ENCODE results near the gene HYPK.
A peak's percentile ranks its signal among the peaks of the same experiment; 100 is the strongest.

HYPK gene, protein sequence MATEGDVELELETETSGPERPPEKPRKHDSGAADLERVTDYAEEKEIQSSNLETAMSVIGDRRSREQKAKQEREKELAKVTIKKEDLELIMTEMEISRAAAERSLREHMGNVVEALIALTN

DNA sequence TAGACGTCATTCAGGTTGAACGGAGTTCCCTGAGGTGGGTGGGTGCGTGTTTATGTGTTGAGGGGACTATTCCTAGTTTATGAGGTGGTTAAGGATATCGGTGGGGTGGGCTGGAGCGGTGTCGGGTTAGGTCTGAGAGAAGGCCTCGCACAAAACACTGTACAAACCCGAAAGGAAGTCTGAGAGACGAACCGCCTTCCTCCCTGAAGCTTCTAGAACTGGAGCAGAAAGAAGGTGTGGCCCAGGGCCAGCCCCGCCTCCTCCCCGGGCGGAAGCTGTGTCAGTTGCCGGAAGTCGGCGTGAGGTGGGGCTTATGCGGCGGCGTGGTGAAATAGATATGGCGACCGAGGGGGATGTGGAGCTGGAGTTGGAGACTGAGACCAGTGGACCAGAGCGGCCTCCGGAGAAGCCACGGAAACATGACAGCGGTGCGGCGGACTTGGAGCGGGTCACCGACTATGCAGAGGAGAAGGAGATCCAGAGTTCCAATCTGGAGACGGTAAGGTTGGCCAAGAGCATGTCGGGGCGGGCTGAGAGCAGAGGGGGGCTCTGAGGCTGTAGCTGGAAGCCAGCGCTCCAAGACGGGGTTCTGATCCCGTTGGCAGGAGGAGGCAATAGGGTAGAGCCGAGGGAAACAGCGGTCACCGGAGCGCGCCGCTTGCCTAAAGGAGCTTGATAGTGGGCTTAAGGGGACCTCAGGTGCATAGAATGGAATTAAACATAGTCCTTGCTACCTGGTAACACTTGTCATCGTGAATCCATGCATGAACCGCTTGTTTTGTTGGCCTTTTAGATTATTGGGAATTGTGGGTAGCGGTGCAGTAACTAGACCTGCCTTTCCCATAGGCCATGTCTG, at the start of gene HYPK:
Gene HYPK, plus strand, starts transcription at position 314 of the 856 bp plus-strand sequence. Its CDS starts 24 bp downstream, at position 338.
- peak; percentile 52; the same call in 1 of the 2 replicates for TF ChIP-seq POLR2A (IDR thresholded peaks at IDR 0.05; ENCODE audit: low read depth, low read length)
- no peak for FAIRE-seq
- DNase-seq (ENCODE audit: insufficient read length, low spot score) = peak; percentile 56

DNA sequence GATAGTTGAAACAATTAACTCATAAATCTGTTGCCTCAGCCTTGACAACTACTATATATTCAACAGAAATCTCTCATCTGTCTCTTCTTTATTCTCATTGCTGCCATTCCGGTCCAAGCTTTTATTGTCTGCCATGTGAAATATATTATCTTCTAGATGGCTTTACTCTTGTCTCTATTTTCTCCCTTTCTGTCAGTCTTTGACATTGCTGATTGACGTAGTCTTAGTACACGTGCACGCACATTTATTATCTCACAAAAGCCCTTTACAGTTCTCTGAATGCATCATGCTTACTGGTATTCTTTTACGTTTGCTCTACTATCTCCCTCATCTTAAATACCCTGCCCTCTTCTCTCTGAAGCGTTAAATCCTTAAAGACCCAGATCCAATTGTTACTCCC, 48.5 kb upstream of the HYPK start:
- DNase-seq (ENCODE audit: insufficient read length, low spot score) (no peak), FAIRE-seq (no peak)
- no peak for TF ChIP-seq POLR2A (IDR thresholded peaks at IDR 0.05; ENCODE audit: low read depth, low read length)

DNA sequence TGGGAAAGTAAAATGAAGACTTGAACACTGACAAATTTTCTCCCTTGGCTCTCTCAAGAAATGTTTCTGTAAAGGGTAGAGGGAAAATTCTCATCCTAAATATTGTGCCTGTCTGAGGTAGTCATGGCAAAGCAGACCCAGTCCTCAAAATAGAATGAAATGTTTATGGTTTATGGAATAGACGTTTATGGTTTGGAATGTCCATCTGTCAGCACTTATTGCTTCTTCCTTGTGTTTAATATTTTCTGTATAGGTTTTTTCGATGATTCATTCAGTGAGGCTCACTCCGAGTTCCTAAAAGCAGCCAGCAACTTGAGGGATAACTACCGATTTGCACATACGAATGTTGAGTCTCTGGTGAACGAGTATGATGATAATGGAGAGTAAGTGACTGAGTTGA, 37.6 kb upstream of the HYPK start:
- TF ChIP-seq POLR2A (IDR thresholded peaks at IDR 0.05; ENCODE audit: low read depth, low read length) = no peak
- no peak for DNase-seq (ENCODE audit: insufficient read length, low spot score)
- FAIRE-seq = peak; percentile 72

DNA sequence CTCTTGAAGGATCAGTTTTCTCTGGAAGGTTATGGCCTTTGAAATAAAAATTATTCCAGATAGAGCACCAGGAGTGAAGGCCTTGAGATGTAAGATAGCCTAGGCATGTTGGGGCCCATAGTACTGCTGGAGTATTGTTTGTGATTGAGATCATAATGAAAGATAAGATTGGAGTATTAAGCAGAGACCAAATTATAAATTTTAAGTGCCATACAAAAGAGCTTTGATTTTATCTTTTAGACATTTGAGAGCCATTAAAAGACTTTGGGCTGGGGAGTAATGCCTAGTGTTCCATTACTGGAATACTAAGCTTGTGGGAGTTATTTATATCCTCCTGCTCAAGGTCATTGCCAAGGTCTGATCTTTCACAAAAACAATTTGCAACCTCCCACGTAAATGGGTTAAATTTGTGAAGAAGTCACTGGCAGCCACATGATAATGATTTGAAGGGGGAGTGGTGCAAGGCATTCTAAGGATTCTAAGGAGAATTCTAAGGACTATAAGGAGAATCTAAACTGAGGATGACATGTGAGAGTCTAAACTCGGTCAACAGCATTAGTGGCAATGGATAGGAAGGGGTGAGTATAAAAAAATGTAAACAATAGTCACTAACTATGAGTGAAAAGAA, 36.5 kb upstream of the HYPK start:
- DNase-seq (ENCODE audit: insufficient read length, low spot score) (no peak), FAIRE-seq (no peak)
- TF ChIP-seq POLR2A (IDR thresholded peaks at IDR 0.05; ENCODE audit: low read depth, low read length) = no peak

DNA sequence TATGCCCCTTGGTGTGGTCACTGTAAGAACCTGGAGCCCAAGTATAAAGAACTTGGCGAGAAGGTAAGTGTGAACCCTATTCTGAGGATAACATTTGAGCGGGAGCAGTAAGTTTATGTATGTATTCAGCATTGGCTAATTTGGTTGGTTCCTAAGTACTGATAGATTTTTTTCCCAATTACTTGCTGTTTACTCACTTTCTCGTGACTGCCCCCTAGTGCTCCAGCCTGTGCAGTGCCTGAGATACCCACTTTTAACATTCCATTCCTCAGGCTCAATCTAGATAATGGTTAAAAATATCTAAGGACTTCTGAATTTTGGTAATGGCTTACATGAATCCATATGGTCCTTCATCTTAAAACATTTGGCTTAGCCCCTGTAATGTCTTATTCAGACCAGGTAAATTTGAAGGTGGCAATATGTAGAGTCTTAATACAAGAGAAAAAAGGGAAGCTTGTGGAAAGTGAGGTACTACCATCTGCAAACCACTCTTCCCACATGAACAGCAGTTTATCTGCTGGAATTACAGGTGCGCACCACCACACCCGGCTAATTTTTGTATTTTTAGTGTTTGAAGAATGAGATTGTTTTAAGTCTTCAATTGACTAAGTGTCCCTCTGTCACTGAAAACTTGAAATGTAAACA, 30.7 kb upstream of the HYPK start:
- DNase-seq (ENCODE audit: insufficient read length, low spot score) (no peak), FAIRE-seq (peak; percentile 81)
- no peak for TF ChIP-seq POLR2A (IDR thresholded peaks at IDR 0.05; ENCODE audit: low read depth, low read length)

DNA sequence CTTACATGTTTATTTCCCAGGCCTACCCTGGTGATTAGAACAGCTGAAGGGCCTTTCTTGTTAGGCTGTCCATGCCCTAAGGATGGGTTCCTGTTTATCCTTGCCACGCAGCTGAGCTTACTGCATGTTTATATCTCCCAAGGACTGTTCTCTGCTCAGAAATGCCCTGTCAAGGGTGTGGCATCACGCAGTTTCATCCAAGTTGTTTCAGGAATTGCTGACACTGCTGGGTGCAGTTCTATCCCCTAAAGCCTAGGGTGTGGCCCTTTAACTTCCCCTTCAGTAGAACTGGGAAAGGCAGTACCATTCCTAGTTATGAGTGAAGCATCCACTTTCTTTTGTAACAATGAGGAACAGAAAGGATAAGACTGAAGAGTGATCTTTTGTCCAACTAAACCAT, 28.6 kb upstream of the HYPK start:
- no peak for TF ChIP-seq POLR2A (IDR thresholded peaks at IDR 0.05; ENCODE audit: low read depth, low read length)
- FAIRE-seq (no peak), DNase-seq (ENCODE audit: insufficient read length, low spot score) (no peak)

DNA sequence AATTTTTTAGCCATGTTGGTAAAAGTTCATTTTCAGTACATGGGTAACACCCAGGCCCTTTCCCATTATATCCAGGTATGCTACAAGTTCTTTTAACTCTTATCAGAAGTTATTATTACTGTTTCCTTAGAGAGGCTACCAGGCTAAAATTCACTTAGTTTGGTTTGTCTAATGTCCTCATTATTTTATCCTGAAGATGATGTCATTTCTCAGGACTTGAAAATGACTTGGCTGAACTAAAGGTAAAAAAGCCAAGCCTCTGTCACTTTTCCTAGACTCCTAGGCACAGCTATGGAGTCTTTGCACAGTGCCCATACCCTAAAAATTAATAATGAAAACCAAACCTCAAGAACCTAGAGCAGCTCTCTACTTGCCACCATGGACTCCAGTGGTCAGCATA, 27.8 kb upstream of the HYPK start:
- no peak for FAIRE-seq
- no peak for TF ChIP-seq POLR2A (IDR thresholded peaks at IDR 0.05; ENCODE audit: low read depth, low read length)
- DNase-seq (ENCODE audit: insufficient read length, low spot score) = no peak

DNA sequence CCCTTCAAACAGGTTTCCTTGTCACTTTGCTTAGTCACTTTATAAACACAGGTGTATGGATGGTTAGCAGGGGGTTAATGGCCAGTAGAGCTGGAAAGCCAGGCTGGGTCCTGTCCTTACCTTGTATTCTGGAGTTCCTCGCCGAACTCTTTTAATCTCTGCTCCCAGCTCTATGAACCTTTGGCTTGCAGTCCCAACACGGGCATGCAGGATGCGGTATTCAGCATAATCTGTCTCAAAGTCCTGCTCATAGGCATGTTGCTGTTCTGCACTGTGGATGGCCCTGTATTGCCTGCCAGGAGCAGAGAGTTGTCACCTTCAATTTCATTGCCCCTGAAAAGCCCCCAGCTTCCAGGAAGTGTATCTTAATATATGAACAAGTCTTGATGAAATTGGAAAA, 26.3 kb upstream of the HYPK start:
- FAIRE-seq (no peak), DNase-seq (ENCODE audit: insufficient read length, low spot score) (no peak)
- TF ChIP-seq POLR2A (IDR thresholded peaks at IDR 0.05; ENCODE audit: low read depth, low read length) = no peak

DNA sequence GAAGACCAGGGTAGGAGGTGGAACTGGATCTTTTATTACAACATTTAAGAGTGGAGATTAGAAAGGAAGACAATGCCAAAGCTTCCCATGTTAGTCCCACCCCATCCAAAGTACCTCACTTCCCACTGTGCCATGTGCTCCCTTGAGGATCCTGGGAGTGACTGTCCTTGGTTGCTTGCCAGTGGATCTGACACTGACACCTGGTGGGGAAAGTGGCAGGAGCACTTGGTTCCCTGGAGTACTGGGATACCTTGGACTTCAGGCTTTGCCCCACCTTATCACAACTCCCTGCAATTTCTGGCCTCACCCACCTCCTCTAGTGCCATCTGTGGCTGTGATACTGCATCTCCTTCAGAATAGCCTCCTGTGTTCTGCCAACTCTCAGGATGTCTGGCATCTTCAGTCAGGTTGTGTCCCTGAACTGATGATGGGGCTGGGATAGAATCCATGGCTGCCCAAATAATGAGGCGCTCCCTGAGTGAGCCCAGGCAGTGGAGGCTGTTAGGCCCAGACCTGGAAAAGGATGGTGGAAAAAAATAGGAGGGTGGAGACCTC, 24.9 kb upstream of the HYPK start:
- no peak for TF ChIP-seq POLR2A (IDR thresholded peaks at IDR 0.05; ENCODE audit: low read depth, low read length)
- peak; percentile 43 for FAIRE-seq
- DNase-seq (ENCODE audit: insufficient read length, low spot score) = no peak

DNA sequence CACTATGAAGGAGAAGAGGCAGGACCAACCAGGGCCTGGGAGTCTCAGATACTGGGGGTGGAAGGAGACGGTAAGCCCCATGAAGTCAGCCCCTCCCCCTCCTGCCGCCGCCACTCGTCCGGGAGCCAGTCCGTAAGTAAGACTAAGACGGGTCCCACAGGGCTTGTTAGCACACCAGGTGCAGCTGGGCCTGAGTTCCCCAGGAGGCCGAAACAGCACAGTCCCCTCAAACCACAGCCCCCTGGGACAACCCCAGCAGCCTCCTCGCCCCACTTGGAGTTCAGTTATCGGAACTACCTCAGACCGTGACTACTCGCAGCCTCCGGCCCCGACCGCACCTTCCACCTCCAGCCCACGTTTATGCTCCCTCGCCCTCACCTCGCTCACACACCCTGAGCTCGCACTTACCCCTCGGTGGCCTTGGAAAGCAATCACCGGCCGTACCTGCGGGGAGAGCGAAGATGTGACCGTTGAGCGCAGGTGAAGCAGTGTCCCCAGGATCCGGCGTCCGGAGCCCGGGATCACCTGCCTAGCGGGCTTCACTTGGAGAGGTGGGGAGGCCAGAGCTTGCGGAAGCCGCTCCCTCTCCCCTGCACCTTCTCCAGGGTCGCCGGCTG, 24.2 kb upstream of the HYPK start:
- no peak for DNase-seq (ENCODE audit: insufficient read length, low spot score)
- no peak for TF ChIP-seq POLR2A (IDR thresholded peaks at IDR 0.05; ENCODE audit: low read depth, low read length)
- no peak for FAIRE-seq

DNA sequence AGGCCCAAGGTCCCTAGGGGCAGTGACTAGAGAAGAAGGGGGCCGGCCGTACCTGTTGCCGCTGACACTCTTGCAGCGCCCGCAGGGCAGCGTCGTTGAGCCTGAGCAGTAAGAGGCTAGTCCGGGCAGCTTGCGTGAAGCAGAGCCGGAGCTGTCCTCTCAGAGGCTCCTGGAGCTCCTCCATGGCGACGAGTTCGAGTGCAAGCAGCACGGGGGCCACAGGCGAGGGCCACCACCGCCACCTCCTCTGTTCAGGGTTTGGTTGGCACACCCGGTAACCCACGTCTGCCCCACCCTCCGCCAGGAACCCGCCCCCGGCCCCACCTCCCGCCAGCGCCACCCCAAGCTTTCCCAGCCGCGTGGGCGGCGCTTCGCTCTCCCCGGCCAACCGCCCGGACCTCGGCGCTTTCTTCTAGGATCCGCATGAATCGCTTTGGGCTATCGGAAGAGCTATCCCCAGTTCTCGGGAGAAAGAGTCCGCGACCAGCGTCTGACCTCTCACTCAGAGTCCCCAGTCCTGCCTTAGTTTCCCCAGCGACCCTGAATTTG, 23.6 kb upstream of the HYPK start, which contains the start of gene ELL3:
Gene ELL3, minus strand, starts transcription at position 249 of the 549 bp plus-strand sequence. Its CDS starts 65 bp downstream, at position 184.
- TF ChIP-seq POLR2A (IDR thresholded peaks at IDR 0.05; ENCODE audit: low read depth, low read length) = peak; percentile 31
- DNase-seq (ENCODE audit: insufficient read length, low spot score) (peak; percentile 79), FAIRE-seq (no peak)

DNA sequence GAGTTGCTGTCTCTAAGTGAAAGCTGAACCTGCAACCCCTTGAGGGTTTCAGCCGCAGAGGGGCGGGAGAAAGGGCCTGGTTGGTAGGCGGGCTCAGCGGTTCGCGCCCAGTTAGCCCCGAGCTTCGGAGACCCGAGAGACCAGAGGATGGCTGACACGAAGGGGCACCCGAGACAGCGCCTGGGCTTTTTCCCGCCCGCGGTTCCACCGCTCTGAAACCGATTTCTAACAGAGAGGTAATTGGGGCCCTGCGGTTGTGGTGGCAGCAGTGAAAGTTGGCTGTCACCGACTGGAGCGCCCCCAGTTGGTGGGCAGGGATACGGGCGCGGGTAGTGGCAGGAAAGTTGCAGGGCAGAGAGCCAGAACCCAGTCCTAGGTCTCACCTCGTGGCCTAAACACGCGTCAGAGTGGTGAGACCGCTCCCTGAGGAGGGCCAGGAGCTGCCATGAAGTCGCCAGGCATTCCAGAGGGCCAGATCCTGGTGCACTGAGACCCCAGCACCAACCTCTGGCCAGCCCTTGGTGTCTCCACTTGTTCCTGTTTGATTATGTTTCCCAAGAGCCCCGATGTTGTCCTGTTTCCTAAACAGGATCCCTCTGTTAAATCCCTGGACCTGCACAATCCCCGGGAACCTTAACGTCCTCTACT, 23.0 kb upstream of the HYPK start:
- no peak for FAIRE-seq

DNA sequence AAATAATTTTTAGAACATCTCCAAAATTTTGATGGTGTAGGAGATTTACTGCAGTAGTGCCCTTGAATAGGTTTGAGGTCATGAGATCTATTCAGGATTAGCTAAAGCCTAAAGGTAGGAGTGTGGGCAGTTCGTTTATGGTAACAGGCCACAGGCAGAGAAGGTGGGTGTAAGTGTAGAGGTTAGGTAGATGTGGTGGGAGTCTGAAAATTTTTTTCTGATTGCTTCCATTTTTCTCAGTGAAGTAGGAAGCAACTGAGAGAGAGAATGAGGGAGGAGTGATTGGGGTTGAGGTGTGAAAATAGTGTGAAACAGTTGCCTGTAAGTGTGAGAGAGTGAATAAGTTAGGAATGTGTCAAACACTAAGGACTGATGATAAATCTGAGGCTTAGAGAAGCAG, 21.4 kb upstream of the HYPK start:
- no peak for FAIRE-seq
- TF ChIP-seq POLR2A (IDR thresholded peaks at IDR 0.05; ENCODE audit: low read depth, low read length) = no peak
- no peak for DNase-seq (ENCODE audit: insufficient read length, low spot score)

More for the DNA sequence above, 23.0 kb upstream of the HYPK start:
- peak; percentile 65 for DNase-seq (ENCODE audit: insufficient read length, low spot score)
- 0 out of 2 replicates have a peak, but pooled peaks have one; percentile 9 for TF ChIP-seq POLR2A (IDR thresholded peaks at IDR 0.05; ENCODE audit: low read depth, low read length)
